Measurements from ENCODE around the gene RNF26. TPM values are rescaled to one million over a fixed set of nuclear protein-coding genes. Genes with fewer than 3 reads are reported as not detected.

The RNF26 gene
- total and polyA plus RNA-seq, 10 of the 15 experiments (the other 5 are each of a cell fraction or from before 2014, with no cell fraction given), result 2.8 to 54.5 (median 17.7) TPM

DNA sequence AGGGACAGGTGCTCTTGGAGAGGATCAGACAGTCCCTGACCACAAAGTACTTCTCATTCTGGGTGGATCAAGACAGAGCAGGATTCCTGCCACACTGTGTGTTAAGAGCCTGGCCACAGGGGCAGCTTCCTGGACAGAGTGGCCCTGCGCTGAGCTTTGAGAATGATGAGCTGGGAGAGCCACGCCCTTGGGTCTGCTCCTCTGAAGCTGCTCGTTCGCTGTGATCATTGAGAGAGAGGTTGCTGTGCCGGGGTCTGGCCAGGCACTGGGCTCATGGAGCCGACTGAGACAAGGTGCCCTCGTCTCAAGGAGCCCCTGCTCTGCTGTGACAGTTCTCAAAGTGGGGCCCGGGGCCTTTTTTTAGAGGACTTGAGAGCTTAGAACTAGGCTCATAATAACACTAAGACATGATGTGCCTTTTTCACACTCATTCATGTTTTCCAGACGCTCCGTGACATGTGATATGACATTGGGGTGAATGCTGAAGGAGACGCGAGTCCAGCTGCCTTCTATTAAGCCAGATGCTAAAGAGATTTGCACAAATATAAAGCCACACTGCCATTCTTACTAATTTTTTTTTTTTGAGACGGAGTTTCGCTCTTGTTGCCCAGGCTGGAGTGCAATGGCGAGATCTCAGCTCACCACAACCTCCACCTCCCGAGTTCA lies 13.7 kb downstream of the RNF26 start:
- intact Hi-C loops (cut with micrococcal nuclease; ENCODE audit: unreplicated experiment), result no loop called here

More for the DNA sequence above, 13.7 kb downstream of the RNF26 start:
- H3K79me2 ChIP-seq (ENCODE audit: control insufficient read depth, insufficient read depth, low read length), result no peaks in the 10 kb centered on the region
- H3K9me3 ChIP-seq (replicated peaks; ENCODE audit: control insufficient read depth, insufficient read depth, low read length), result no peaks in the 10 kb centered on the region
- H4K20me1 ChIP-seq (ENCODE audit: control insufficient read depth, insufficient read depth), result no peaks in the 10 kb centered on the region
- TF ChIP-seq SP1 (IDR thresholded peaks at IDR 0.05; ENCODE audit: low read depth, low read length) (no peak), YY1 (IDR thresholded peaks at IDR 0.05; ENCODE audit: low read depth, low read length) (no peak), MYC (IDR thresholded peaks at IDR 0.05; ENCODE audit: insufficient read depth, insufficient read length, insufficient replicate concordance, low read length, severe bottlenecking) (no peak), MYB (IDR thresholded peaks at IDR 0.05; ENCODE audit: borderline replicate concordance, low read depth, low read length) (no peak), ZZZ3 (IDR thresholded peaks at IDR 0.05; ENCODE audit: control insufficient read depth, insufficient read length, low read depth) (no peak), EZH2 (IDR thresholded peaks at IDR 0.05; ENCODE audit: borderline replicate concordance, control insufficient read depth, low read depth, low read length) (no peak), ZNF24 (IDR thresholded peaks at IDR 0.05) (no peak), RBBP5 (conservative IDR thresholded peaks at IDR 0.05) (no peak), SMARCA5 (IDR thresholded peaks at IDR 0.05) (no peak), BHLHE40 (IDR thresholded peaks at IDR 0.05; ENCODE audit: borderline replicate concordance in 1 of 2, low read depth in 2 of 2, low read length in 1 of 2) (no peak), KLF5 (IDR thresholded peaks at IDR 0.05; ENCODE audit: partially characterized antibody) (no peak)
- TF ChIP-seq, protein P1, sequence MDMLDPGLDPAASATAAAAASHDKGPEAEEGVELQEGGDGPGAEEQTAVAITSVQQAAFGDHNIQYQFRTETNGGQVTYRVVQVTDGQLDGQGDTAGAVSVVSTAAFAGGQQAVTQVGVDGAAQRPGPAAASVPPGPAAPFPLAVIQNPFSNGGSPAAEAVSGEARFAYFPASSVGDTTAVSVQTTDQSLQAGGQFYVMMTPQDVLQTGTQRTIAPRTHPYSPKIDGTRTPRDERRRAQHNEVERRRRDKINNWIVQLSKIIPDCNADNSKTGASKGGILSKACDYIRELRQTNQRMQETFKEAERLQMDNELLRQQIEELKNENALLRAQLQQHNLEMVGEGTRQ (IDR thresholded peaks at IDR 0.05; ENCODE audit: borderline replicate concordance, low read depth, low read length), result no peak
- TF ChIP-seq, protein P2, sequence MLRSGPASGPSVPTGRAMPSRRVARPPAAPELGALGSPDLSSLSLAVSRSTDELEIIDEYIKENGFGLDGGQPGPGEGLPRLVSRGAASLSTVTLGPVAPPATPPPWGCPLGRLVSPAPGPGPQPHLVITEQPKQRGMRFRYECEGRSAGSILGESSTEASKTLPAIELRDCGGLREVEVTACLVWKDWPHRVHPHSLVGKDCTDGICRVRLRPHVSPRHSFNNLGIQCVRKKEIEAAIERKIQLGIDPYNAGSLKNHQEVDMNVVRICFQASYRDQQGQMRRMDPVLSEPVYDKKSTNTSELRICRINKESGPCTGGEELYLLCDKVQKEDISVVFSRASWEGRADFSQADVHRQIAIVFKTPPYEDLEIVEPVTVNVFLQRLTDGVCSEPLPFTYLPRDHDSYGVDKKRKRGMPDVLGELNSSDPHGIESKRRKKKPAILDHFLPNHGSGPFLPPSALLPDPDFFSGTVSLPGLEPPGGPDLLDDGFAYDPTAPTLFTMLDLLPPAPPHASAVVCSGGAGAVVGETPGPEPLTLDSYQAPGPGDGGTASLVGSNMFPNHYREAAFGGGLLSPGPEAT (IDR thresholded peaks at IDR 0.05; ENCODE audit: low read depth), result no peak
- TF ChIP-seq, protein P3, sequence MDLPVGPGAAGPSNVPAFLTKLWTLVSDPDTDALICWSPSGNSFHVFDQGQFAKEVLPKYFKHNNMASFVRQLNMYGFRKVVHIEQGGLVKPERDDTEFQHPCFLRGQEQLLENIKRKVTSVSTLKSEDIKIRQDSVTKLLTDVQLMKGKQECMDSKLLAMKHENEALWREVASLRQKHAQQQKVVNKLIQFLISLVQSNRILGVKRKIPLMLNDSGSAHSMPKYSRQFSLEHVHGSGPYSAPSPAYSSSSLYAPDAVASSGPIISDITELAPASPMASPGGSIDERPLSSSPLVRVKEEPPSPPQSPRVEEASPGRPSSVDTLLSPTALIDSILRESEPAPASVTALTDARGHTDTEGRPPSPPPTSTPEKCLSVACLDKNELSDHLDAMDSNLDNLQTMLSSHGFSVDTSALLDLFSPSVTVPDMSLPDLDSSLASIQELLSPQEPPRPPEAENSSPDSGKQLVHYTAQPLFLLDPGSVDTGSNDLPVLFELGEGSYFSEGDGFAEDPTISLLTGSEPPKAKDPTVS (IDR thresholded peaks at IDR 0.05; ENCODE audit: low read depth, low read length), result no peak
- TF ChIP-seq, protein P4, sequence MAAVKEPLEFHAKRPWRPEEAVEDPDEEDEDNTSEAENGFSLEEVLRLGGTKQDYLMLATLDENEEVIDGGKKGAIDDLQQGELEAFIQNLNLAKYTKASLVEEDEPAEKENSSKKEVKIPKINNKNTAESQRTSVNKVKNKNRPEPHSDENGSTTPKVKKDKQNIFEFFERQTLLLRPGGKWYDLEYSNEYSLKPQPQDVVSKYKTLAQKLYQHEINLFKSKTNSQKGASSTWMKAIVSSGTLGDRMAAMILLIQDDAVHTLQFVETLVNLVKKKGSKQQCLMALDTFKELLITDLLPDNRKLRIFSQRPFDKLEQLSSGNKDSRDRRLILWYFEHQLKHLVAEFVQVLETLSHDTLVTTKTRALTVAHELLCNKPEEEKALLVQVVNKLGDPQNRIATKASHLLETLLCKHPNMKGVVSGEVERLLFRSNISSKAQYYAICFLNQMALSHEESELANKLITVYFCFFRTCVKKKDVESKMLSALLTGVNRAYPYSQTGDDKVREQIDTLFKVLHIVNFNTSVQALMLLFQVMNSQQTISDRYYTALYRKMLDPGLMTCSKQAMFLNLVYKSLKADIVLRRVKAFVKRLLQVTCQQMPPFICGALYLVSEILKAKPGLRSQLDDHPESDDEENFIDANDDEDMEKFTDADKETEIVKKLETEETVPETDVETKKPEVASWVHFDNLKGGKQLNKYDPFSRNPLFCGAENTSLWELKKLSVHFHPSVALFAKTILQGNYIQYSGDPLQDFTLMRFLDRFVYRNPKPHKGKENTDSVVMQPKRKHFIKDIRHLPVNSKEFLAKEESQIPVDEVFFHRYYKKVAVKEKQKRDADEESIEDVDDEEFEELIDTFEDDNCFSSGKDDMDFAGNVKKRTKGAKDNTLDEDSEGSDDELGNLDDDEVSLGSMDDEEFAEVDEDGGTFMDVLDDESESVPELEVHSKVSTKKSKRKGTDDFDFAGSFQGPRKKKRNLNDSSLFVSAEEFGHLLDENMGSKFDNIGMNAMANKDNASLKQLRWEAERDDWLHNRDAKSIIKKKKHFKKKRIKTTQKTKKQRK (IDR thresholded peaks at IDR 0.05; ENCODE audit: low read depth, low read length), result no peak
- H3K4me3 ChIP-seq, result no peak overlapping the region
- ChIA-PET POLR2A (no interaction called here), CTCF (interaction anchor here (0.7 to 3.0 kb wide), 4 partner anchors 8 to 27 kb away, joined by 3 to 13 read pairs (median 4); no protein-coding TSS in a partner anchor), RAD21 (ENCODE audit: unreplicated experiment) (no interaction called here), SMC1A (ENCODE audit: uncharacterized antibody, unreplicated experiment) (no interaction called here)
- H3K9ac ChIP-seq (ENCODE audit: control insufficient read depth, insufficient read depth, low read length), result no peak overlapping the region
- no peaks in the 10 kb centered on the region for H3K36me3 ChIP-seq (ENCODE audit: control insufficient read depth in 2 of 2, insufficient read depth in 2 of 2, low read length in 1 of 2)
- no TSS peak for BruUV-seq (replicated peaks)
- H3K4me1 ChIP-seq (ENCODE audit: control insufficient read depth, insufficient read depth, low read length), result no peaks in the 10 kb centered on the region
- ATAC-seq (no peak), DNase-seq (ENCODE audit: low read depth, low spot score) (no peak), FAIRE-seq (no peak)
- H3K4me2 ChIP-seq (ENCODE audit: control insufficient read depth, insufficient read depth), result no peak overlapping the region
- no peak overlapping the region for H2AFZ ChIP-seq (ENCODE audit: control insufficient read depth, low read depth, low read length)
- H3K27ac ChIP-seq (ENCODE audit: control insufficient read depth, insufficient read depth), result no peak overlapping the region
- H3K27me3 ChIP-seq (replicated peaks in 1 of 2; ENCODE audit: control insufficient read depth in 2 of 2, insufficient read depth in 2 of 2, low read length in 1 of 2), result no peaks in the 10 kb centered on the region
- in situ Hi-C loops (cut with MboI), result no loop called here
- 43% methylated on average over 16 of the region's 16 CpGs for WGBS (ENCODE audit: insufficient coverage, insufficient replicate concordance, low lambda C conversion rate, missing lambda C conversion rate)
